Measurements from ENCODE around the gene ENTHD1. TPM values are rescaled to one million over a fixed set of nuclear protein-coding genes. Genes with fewer than 3 reads are reported as not detected.

Gene ENTHD1
- polyA plus RNA-seq, 1 donor from 2014 or later: not detected

- H3K9me3 ChIP-seq (ENCODE audit: low read length): no peaks in the 10 kb centered on the region
- H3K27me3 ChIP-seq (ENCODE audit: insufficient read depth, low read depth, low read length): no peaks in the 10 kb centered on the region
- no peaks in the 10 kb centered on the region for H3K9me2 ChIP-seq (ENCODE audit: insufficient read depth, low read length)
- H3K4me2 ChIP-seq (ENCODE audit: low read length): no peak overlapping the region
- H4K20me1 ChIP-seq (ENCODE audit: insufficient read depth): no peaks in the 10 kb centered on the region
- TF ChIP-seq EP300 (conservative IDR thresholded peaks at IDR 0.05; ENCODE audit: poor library complexity, severe bottlenecking) (no peak), EZH2 (IDR thresholded peaks at IDR 0.05; ENCODE audit: borderline replicate concordance, insufficient read depth, low read length, poor library complexity, severe bottlenecking) (no peak), RAD21 (conservative IDR thresholded peaks at IDR 0.05) (no peak), POLR2AphosphoS5 (IDR thresholded peaks at IDR 0.05) (no peak), TAF1 (IDR thresholded peaks at IDR 0.05; ENCODE audit: low read depth) (no peak), MXI1 (conservative IDR thresholded peaks at IDR 0.05; ENCODE audit: poor library complexity, severe bottlenecking) (no peak), SMC3 (conservative IDR thresholded peaks at IDR 0.05; ENCODE audit: poor library complexity) (no peak), REST (IDR thresholded peaks at IDR 0.05; ENCODE audit: borderline replicate concordance) (no peak), CTCF (IDR thresholded peaks at IDR 0.05; ENCODE audit: poor library complexity, severe bottlenecking) (no peak)
- no peaks in the 10 kb centered on the region for H3F3A ChIP-seq (ENCODE audit: insufficient read depth, low read length, poor library complexity, severe bottlenecking)
- no peaks in the 10 kb centered on the region for H3K36me3 ChIP-seq (ENCODE audit: insufficient read depth, low read length)
- H2AFZ ChIP-seq (ENCODE audit: low read depth, low read length): no peak overlapping the region
- H3K4me3 ChIP-seq (ENCODE audit: low read length): no peak overlapping the region
- no peak overlapping the region for H3K27ac ChIP-seq (ENCODE audit: low read length)
- H3K9ac ChIP-seq (ENCODE audit: low read length): no peak overlapping the region
- no peaks in the 10 kb centered on the region for H3K79me2 ChIP-seq (replicated peaks; ENCODE audit: insufficient read depth, low read length)
Measured at GRCh38 chr22:39721206-39722031, 172.1 kb downstream of the ENTHD1 start.

GRCh38 chr22:39719559-39720450, 173.8 kb downstream of the ENTHD1 start:
- H3K9ac ChIP-seq (ENCODE audit: low read length): no peak overlapping the region

More at GRCh38 chr22:39719559-39720450, 173.8 kb downstream of the ENTHD1 start:
- Histone ChIP-seq H2AFZ (ENCODE audit: low read depth, low read length) (no peak overlapping the region), H3F3A (ENCODE audit: insufficient read depth, low read length, poor library complexity, severe bottlenecking) (no peaks in the 10 kb centered on the region), H3K79me2 (replicated peaks; ENCODE audit: insufficient read depth, low read length) (no peaks in the 10 kb centered on the region), H3K36me3 (ENCODE audit: insufficient read depth, low read length) (no peaks in the 10 kb centered on the region), H4K20me1 (ENCODE audit: insufficient read depth) (no peaks in the 10 kb centered on the region), H3K27me3 (ENCODE audit: insufficient read depth, low read depth, low read length) (no peaks in the 10 kb centered on the region), H3K4me2 (ENCODE audit: low read length) (no peak overlapping the region), H3K9me3 (ENCODE audit: low read length) (no peaks in the 10 kb centered on the region), H3K27ac (ENCODE audit: low read length) (no peak overlapping the region), H3K9me2 (ENCODE audit: insufficient read depth, low read length) (no peaks in the 10 kb centered on the region), H3K4me3 (ENCODE audit: low read length) (no peak overlapping the region)
- TF ChIP-seq REST (IDR thresholded peaks at IDR 0.05; ENCODE audit: borderline replicate concordance) (no peak), POLR2AphosphoS5 (IDR thresholded peaks at IDR 0.05) (no peak), EP300 (conservative IDR thresholded peaks at IDR 0.05; ENCODE audit: poor library complexity, severe bottlenecking) (no peak), CTCF (IDR thresholded peaks at IDR 0.05; ENCODE audit: poor library complexity, severe bottlenecking) (no peak), MXI1 (conservative IDR thresholded peaks at IDR 0.05; ENCODE audit: poor library complexity, severe bottlenecking) (no peak), EZH2 (IDR thresholded peaks at IDR 0.05; ENCODE audit: borderline replicate concordance, insufficient read depth, low read length, poor library complexity, severe bottlenecking) (no peak), RAD21 (conservative IDR thresholded peaks at IDR 0.05) (no peak), TAF1 (IDR thresholded peaks at IDR 0.05; ENCODE audit: low read depth) (no peak), SMC3 (conservative IDR thresholded peaks at IDR 0.05; ENCODE audit: poor library complexity) (no peak)
